NK-92 treated with Interleukin-12 subunit alpha and Interleukin-12 subunit beta, amount 100 ng/mL, for 24 hours (cell line): ENCODE measurements around the gene CKAP4.

Experiments
- DNase-seq: peaks from one replicate; lab custom pipeline; 2025; lab: John Stamatoyannopoulos, UW

CKAP4 gene

GRCh38 chr12:106274012-106274411 is 26.2 kb upstream of the CKAP4 start:
- no peak for DNase-seq

GRCh38 chr12:106273491-106273890 is 25.7 kb upstream of the CKAP4 start:
- DNase-seq: no peak

- DNase-seq: no peak
Measured at GRCh38 chr12:106271575-106272505, 24.0 kb upstream of the CKAP4 start.

- DNase-seq: no peak
Measured at GRCh38 chr12:106269150-106269771, 21.4 kb upstream of the CKAP4 start.

GRCh38 chr12:106267535-106267934 is 19.7 kb upstream of the CKAP4 start:
- DNase-seq: no peak

- no peak for DNase-seq
Measured at GRCh38 chr12:106265116-106265515, 17.3 kb upstream of the CKAP4 start.

- DNase-seq: no peak
Measured at GRCh38 chr12:106258935-106259334, 11.1 kb upstream of the CKAP4 start.

GRCh38 chr12:106258226-106258625 is 10.4 kb upstream of the CKAP4 start:
- DNase-seq: no peak

- no peak for DNase-seq
Measured at GRCh38 chr12:106256524-106256923, 8.7 kb upstream of the CKAP4 start.

- no peak for DNase-seq
Measured at GRCh38 chr12:106255952-106256351, 8.1 kb upstream of the CKAP4 start.

- DNase-seq: no peak
Measured at GRCh38 chr12:106255493-106255892, 7.7 kb upstream of the CKAP4 start.

- DNase-seq: no peak
Measured at GRCh38 chr12:106254724-106255123, 6.9 kb upstream of the CKAP4 start.

- DNase-seq: no peak
Measured at GRCh38 chr12:106251631-106252455, 4.0 kb upstream of the CKAP4 start.

- DNase-seq: no peak
Measured at GRCh38 chr12:106249411-106250135, 1.8 kb upstream of the CKAP4 start.

GRCh38 chr12:106248846-106249371 is 1.1 kb upstream of the CKAP4 start:
- DNase-seq: no peak

- DNase-seq: no peak
Measured at GRCh38 chr12:106248312-106248845, 559 bp upstream of the CKAP4 start.

- DNase-seq: no peak
Measured at GRCh38 chr12:106246891-106247673, 738 bp downstream of the CKAP4 start.

- DNase-seq: no peak
Measured at GRCh38 chr12:106245767-106246166, 2.1 kb downstream of the CKAP4 start.

GRCh38 chr12:106243620-106244019 is 4.2 kb downstream of the CKAP4 start:
- no peak for DNase-seq

GRCh38 chr12:106240821-106241220 is 7.0 kb downstream of the CKAP4 start:
- DNase-seq: no peak

GRCh38 chr12:106239951-106240335 is 7.9 kb downstream of the CKAP4 start:
- no peak for DNase-seq
